DMS 273 treated with DMSO at 0.1 percent for 48 hours (cell line): ENCODE results near the gene TOR2A.
"Not testable (repeated sequence)": the region's sequence is repeated elsewhere in the genome, so short reads cannot be mapped to it uniquely, and the experiment has no call there.

Experiments used
- DNase-seq: peaks from one replicate; lab custom pipeline; 2025; lab: John Stamatoyannopoulos, UW

TOR2A gene

GRCh38 chr9:127768698-127769097 is 33.6 kb upstream of the TOR2A start:
- DNase-seq = no peak

- no peak for DNase-seq
Measured at GRCh38 chr9:127767909-127768331, 32.8 kb upstream of the TOR2A start.

GRCh38 chr9:127767410-127767809 is 32.3 kb upstream of the TOR2A start:
- DNase-seq = no peak

GRCh38 chr9:127765418-127765817 is 30.3 kb upstream of the TOR2A start:
- DNase-seq = no peak

- DNase-seq = no peak
Measured at GRCh38 chr9:127763918-127764384, 28.9 kb upstream of the TOR2A start.

GRCh38 chr9:127762111-127762676 is 27.1 kb upstream of the TOR2A start:
- DNase-seq = no peak

GRCh38 chr9:127761491-127761956 is 26.4 kb upstream of the TOR2A start:
- DNase-seq = no peak

GRCh38 chr9:127761061-127761460 is 26.0 kb upstream of the TOR2A start:
- DNase-seq = no peak

- no peak for DNase-seq
Measured at GRCh38 chr9:127758843-127759242, 23.7 kb upstream of the TOR2A start.

GRCh38 chr9:127756776-127757175 is 21.7 kb upstream of the TOR2A start:
- DNase-seq = not testable (repeated sequence)

- no peak for DNase-seq
Measured at GRCh38 chr9:127756233-127756632, 21.1 kb upstream of the TOR2A start.

- DNase-seq = no peak
Measured at GRCh38 chr9:127755061-127756060, 20.3 kb upstream of the TOR2A start.

- DNase-seq = no peak
Measured at GRCh38 chr9:127754099-127755060, 19.3 kb upstream of the TOR2A start.

GRCh38 chr9:127753622-127754021 is 18.5 kb upstream of the TOR2A start:
- DNase-seq = no peak

- no peak for DNase-seq
Measured at GRCh38 chr9:127753148-127753547, 18.1 kb upstream of the TOR2A start.

GRCh38 chr9:127751269-127752054 is 16.4 kb upstream of the TOR2A start:
- no peak for DNase-seq

GRCh38 chr9:127749090-127749787 is 14.1 kb upstream of the TOR2A start:
- no peak for DNase-seq

GRCh38 chr9:127746959-127747569 is 12.0 kb upstream of the TOR2A start:
- DNase-seq = no peak

GRCh38 chr9:127744398-127745110 is 9.5 kb upstream of the TOR2A start:
- DNase-seq = no peak
